Heart right ventricle (tissue), 16 donors: Measurements from ENCODE around the gene RAB22A. TPM values are rescaled to one million over a fixed set of nuclear protein-coding genes. Genes with fewer than 3 reads are reported as not detected.

Experiments
- ATAC-seq, 8 donors: fragments of 200-7000 bp; cut with Tn5 transposase; one replicate each; pipeline ENCODE4 v1.9.1; 2020; ENCODE audit warnings: mild to moderate bottlenecking in 8 of 8, moderate library complexity in 8 of 8, moderate number of reproducible peaks in 1 of 8
- DNase-seq, 2 donors: peaks; one replicate each; pipeline ENCODE4 v3.0.0-alpha.2; 2020
- H3K27ac ChIP-seq, 10 donors: fragments of 200-600 bp; sonication (generic) in 2 of 10; one replicate each; pipeline versions ENCODE4 v1.5.0 to v1.8.0; 2020 to 2022; ENCODE audit warnings: mild to moderate bottlenecking in 3 of 10
- H3K27me3 ChIP-seq, 7 donors: fragments of 200-600 bp; one replicate each; pipeline ENCODE4 v1.8.0; 2021 to 2022; ENCODE audit warnings: mild to moderate bottlenecking in 2 of 7
- H3K36me3 ChIP-seq, 9 donors: fragments of 200-600 bp; sonication (generic) in 1 of 9; one replicate each; pipeline versions ENCODE4 v1.5.0 to v1.8.0; 2020 to 2022; ENCODE audit warnings: mild to moderate bottlenecking in 2 of 9
- H3K4me1 ChIP-seq, 9 donors: fragments of 200-600 bp; sonication (generic) in 1 of 9; one replicate each; pipeline versions ENCODE4 v1.5.0 to v1.8.0; 2020 to 2022; ENCODE audit warnings: mild to moderate bottlenecking in 4 of 9
- H3K4me3 ChIP-seq, 10 donors: fragments of 200-600 bp; sonication (generic) in 2 of 10; one replicate each; pipeline versions ENCODE4 v1.5.0 to v1.8.0; 2020 to 2022; ENCODE audit warnings: mild to moderate bottlenecking in 7 of 10, moderate library complexity in 2 of 10
- H3K9me3 ChIP-seq, 11 donors: fragments of 200-600 bp in 10 of 11; sonication (generic) in 2 of 11; one replicate each; pipeline versions ENCODE4 v1.5.0 to v1.8.0; 2013 to 2022; ENCODE audit warnings: mild to moderate bottlenecking in 2 of 11, control low read depth in 1 of 11, moderate library complexity in 1 of 11
- WGBS, 2 donors: extraction: QIAGEN DNeasy Blood & Tissue Kit; methylation state at CpG; one replicate each; pipeline ENCODE4 v1.1.7; 2013; ENCODE audit warnings: inconsistent platforms in 1 of 2; 5-methylcytosine and 5-hydroxymethylcytosine counted together
- intact Hi-C, 10 donors: fragments of 100-400 bp; cut with DNase I; formaldehyde crosslinking; loops; one replicate each; pipeline versions ENCODE4 v1.11.1 to v1.14.2; 2022
- polyA plus RNA-seq, 2 donors: library from polyadenylated mRNA; stranded (reverse); fragments of 200-250 nt; gene quantifications; one replicate each; pipeline ENCODE4 v1.2.3, GENCODE V29; 2013
- total RNA-seq, 10 donors: library from RNA; stranded (reverse); fragmentation: NEBNext Ultra II Directional in 3 of 10; extraction: Animal tissue kit (Norgen Biotek cat#: 25700) in 3 of 10; gene quantifications; one replicate each; pipeline versions ENCODE4 v1.2.1 to v1.2.4, GENCODE V29; 2021 to 2023
- TF ChIP-seq, protein P1 (sequence below), 9 donors: fragments of 200-600 bp; sonication (generic) in 2 of 9; IDR thresholded peaks; one replicate each; pipeline versions ENCODE4 v1.5.0 to v1.8.0; 2021 to 2022; ENCODE audit warnings: antibody characterized with exemption in 9 of 9, mild to moderate bottlenecking in 5 of 9, moderate library complexity in 1 of 9
- donor health status: Arrhythmogenic right ventricular cardiomyopathy.
- donor health status: ischemic (EF 13 %, LVEDD 7.1; RV severe dilation, severe dysfunction).
- donor health status: healthy with polysubstance abuse.
- donor health status: DM: no; HTN: yes; CAD: no.
- donor health status: DM: no; HTN: no; CAD: no.
- donor health status: ischemic (EF 25% LVEDD 6.9; RV normal size, moderate dysfunction).
- donor health status: ischemic (EF 25% LVEDD 5.7; RV mildly dilated, moderate dysfunction).
- donor health status: healthy.
- donor health status: DM: yes; HTN: yes; CAD: no.
- donor health status: Ischemic cardiomyopathy.
- donor health status: ischemic (EF 35%, LVEDD 5.7; RV mildly dilated, moderate dysfunction).
- donor health status: nonischemic (EF 11% LVEDD 7.7; RV severe dilation, severe dysfunction).
- donor health status: DM: yes; HTN: yes; CAD: no.
- donor health status: PGD.
- donor health status: ischemic (EF 29% LVEDD 5.4; RV normal size, mild dysfunction).
- donor health status: nonischemic (EF 23%, LVEDD 6.1; RV moderate dilation, normal function).

Gene RAB22A
- total and polyA plus RNA-seq, 12 donors: 4.2 to 8.5 (median 6.8) TPM

DNA sequence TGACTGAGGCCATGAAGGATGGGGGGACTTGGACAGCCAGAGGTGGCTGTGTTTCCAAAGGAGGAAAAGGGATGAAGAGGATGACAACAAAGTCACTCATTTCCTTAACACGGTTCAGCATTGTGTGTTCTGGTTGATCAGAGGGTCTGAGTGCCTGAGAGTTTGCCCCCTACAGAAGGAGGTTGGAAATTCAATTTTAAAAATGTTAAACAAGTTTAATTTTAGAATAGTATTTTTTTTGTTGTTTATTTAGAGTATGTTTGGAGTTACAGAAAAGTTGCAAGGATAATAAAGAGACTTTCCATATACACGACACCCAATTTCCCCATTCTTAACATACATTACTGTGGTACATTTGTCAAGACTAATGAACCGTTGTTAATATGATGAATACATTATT, 69.2 kb downstream of the RAB22A start:
- Histone ChIP-seq H3K27ac (no peak overlapping the region), H3K9me3 (peaks cover 0 to 11% (median 0%) of the 10 kb centered on the region in 11 donors), H3K36me3 (no peaks in the 10 kb centered on the region), H3K4me1 (no peaks in the 10 kb centered on the region), H3K27me3 (peaks cover 0 to 28% (median 7%) of the 10 kb centered on the region in 7 donors), H3K4me3 (no peak overlapping the region)
- no peak for ATAC-seq
- intact Hi-C loops: no loop called here
- TF ChIP-seq, protein P1, sequence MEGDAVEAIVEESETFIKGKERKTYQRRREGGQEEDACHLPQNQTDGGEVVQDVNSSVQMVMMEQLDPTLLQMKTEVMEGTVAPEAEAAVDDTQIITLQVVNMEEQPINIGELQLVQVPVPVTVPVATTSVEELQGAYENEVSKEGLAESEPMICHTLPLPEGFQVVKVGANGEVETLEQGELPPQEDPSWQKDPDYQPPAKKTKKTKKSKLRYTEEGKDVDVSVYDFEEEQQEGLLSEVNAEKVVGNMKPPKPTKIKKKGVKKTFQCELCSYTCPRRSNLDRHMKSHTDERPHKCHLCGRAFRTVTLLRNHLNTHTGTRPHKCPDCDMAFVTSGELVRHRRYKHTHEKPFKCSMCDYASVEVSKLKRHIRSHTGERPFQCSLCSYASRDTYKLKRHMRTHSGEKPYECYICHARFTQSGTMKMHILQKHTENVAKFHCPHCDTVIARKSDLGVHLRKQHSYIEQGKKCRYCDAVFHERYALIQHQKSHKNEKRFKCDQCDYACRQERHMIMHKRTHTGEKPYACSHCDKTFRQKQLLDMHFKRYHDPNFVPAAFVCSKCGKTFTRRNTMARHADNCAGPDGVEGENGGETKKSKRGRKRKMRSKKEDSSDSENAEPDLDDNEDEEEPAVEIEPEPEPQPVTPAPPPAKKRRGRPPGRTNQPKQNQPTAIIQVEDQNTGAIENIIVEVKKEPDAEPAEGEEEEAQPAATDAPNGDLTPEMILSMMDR (IDR thresholded peaks at IDR 0.05): no peak
- 67 to 69% methylated on average over 3 of the region's 3 CpGs for WGBS, 2 donors
- DNase-seq: no peak

DNA sequence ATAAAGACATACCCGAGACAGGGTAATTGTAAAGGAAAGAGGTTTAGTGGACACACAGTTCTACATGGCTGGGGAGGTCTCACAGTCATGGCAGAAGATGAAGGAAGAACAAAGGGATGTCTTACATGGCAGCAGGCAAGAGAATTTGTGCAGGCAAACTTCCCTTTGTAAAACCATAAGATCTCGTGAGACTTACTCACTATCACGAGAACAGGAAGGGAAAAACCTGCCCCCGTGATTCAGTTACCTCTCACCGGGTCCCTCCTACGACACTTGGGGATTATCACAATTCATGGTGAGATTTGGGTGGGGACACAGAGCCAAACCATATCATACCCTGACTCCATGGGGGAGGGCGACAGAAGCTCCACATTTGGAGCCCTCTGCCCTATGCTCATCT, 72.1 kb downstream of the RAB22A start:
- Histone ChIP-seq H3K4me1 (no peaks in the 10 kb centered on the region), H3K36me3 (no peaks in the 10 kb centered on the region), H3K4me3 (no peak overlapping the region), H3K27ac (no peak overlapping the region), H3K27me3 (peaks cover 0 to 24% (median 0%) of the 10 kb centered on the region in 7 donors), H3K9me3 (peaks cover 0 to 11% (median 0%) of the 10 kb centered on the region in 11 donors)
- intact Hi-C loops: loop anchor here in 3 of 10 donors (10.0 kb wide), 2 partner anchors 67 to 653 kb away; partner anchors contain the start of gene ATP5F1E (in 1 of the 3)
- TF ChIP-seq, protein P1 (IDR thresholded peaks at IDR 0.05): no peak
- ATAC-seq: no peak
- WGBS, 2 donors: 89% methylated on average over 7 of the region's 7 CpGs
- DNase-seq: no peak

DNA sequence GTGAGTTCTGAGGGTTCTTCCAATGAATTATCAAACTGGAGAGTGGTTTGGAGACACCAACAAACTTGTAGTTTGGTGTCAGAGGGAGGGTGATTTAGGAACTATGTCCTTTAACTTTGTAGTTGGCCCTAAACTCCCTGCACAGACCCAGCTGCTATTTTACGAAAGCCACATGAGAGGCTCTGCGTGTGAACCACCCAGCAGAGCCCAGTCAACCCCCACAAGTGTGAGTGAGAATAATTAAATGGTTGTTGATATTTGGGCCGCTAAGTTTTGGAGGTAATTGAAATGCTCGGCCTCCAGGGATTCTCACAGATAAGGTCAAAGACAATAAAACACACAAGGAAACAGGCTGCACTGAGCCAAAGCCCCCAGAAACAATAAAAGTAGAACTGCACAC, 72.6 kb downstream of the RAB22A start:
- no peak overlapping the region for H3K4me3 ChIP-seq
- TF ChIP-seq, protein P1 (IDR thresholded peaks at IDR 0.05): no peak

DNA sequence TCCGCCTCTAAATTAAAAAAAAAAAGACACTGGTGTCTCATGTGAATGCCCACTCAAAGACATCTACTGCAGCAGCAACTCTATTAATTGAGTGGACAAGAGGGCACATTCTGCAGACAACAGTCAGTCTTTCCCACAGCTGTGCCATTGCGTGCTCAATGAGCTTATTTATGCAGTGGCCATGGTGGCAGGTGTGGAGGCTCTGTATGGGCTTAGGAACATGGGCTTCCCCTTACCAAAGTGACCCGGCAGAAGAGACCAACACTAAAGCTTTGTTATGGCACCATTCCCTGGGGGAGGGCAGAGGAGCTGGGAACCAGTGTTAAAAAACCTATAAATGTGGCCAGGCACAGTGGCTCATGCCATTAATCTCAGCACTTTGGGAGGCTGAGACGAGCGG, 75.3 kb downstream of the RAB22A start:
- TF ChIP-seq, protein P1 (IDR thresholded peaks at IDR 0.05): no peak
- H3K4me3 ChIP-seq: no peak overlapping the region
- intact Hi-C loops: loop anchor here in 5 of 10 donors (5.0 to 10.0 kb wide), 4 partner anchors 70 to 650 kb away; partner anchors contain the start of genes ATP5F1E (in 1 of the 5) and RAB22A (in 1 of the 5)
- no peak overlapping the region for H3K27ac ChIP-seq
- no peak for ATAC-seq
- peaks cover 0 to 7% (median 2%) of the 10 kb centered on the region in 9 donors for H3K4me1 ChIP-seq
- H3K27me3 ChIP-seq: peaks cover 0 to 7% (median 0%) of the 10 kb centered on the region in 7 donors
- H3K36me3 ChIP-seq: no peaks in the 10 kb centered on the region
- 91% methylated on average over 5 of the region's 5 CpGs for WGBS, 2 donors
- H3K9me3 ChIP-seq: peaks cover 0 to 18% (median 0%) of the 10 kb centered on the region in 11 donors
- no peak for DNase-seq

More for the DNA sequence above, 72.6 kb downstream of the RAB22A start:
- no peaks in the 10 kb centered on the region for H3K36me3 ChIP-seq
- no peaks in the 10 kb centered on the region for H3K4me1 ChIP-seq
- 74 to 78% methylated on average over 4 of the region's 4 CpGs for WGBS, 2 donors
- H3K27ac ChIP-seq: no peak overlapping the region
- DNase-seq (no peak), ATAC-seq (no peak)
- H3K9me3 ChIP-seq: peaks cover 0 to 11% (median 0%) of the 10 kb centered on the region in 11 donors
- H3K27me3 ChIP-seq: peaks cover 0 to 21% (median 0%) of the 10 kb centered on the region in 7 donors
- intact Hi-C loops: loop anchor here in 3 of 10 donors (10.0 kb wide), 2 partner anchors 67 to 653 kb away; partner anchors contain the start of gene ATP5F1E (in 1 of the 3)
